MM.1S (cell line): ENCODE measurements around the gene GIPC3.

ENCODE experiments used
- CTCF ChIP-seq: fragments of 300-600 bp; sonication (generic); IDR thresholded peaks from 2 replicates; pipeline ENCODE4 v1.5.1; 2016; ENCODE audit warnings: antibody characterized with exemption, low read length, mixed read lengths
- EZH2 ChIP-seq: fragments of 300-600 bp; sonication (generic); optimal IDR thresholded peaks from 2 replicates; pipeline ENCODE3; 2017; ENCODE audit warnings: low read depth, mild to moderate bottlenecking, antibody characterized with exemption, low read length, mixed read lengths
- EZH2phosphoT487 ChIP-seq: fragments of 300-600 bp; sonication (generic); IDR thresholded peaks from 2 replicates; pipeline ENCODE4 v1.6.1; 2018; ENCODE audit warnings: antibody characterized with exemption, low read length

GRCh38 chr19:3556978-3557460, 28.3 kb upstream of the GIPC3 start:
- TF ChIP-seq CTCF, result peak; percentile 29
- no peak for TF ChIP-seq EZH2
- TF ChIP-seq EZH2phosphoT487, result no peak
